CD8-positive, alpha-beta memory T cell (primary cell): ENCODE data around the gene TDRD3. TPM values are rescaled to one million over a fixed set of nuclear protein-coding genes. Genes with fewer than 3 reads are reported as not detected.
"Not testable (repeated sequence)": the region's sequence is repeated elsewhere in the genome, so short reads cannot be mapped to it uniquely, and the experiment has no call there.

Experiments used
- CTCF ChIA-PET: fragments of 350-600 bp; sonication (Branson Sonifier 250); formaldehyde crosslinking; loops from one replicate; lab custom pipeline; 2021; ENCODE audit warnings: antibody characterized with exemption; lab: Charles Lee
- POLR2A ChIA-PET: fragments of 350-600 bp; sonication (Branson Sonifier 250); formaldehyde crosslinking; loops from one replicate; lab custom pipeline; 2021; ENCODE audit warnings: antibody characterized with exemption; lab: Charles Lee
- DNase-seq, 5 donors: peaks; one replicate each; pipeline versions ENCODE4 v3.0.0 to v3.0.0-alpha.2; 2020 to 2022; ENCODE audit warnings: mixed read lengths in 1 of 5
- H3K27ac ChIP-seq: one replicate; pipeline ENCODE4 v1.7.0; 2013; ENCODE audit warnings: low read depth, mild to moderate bottlenecking, low read length, moderate library complexity
- H3K27me3 ChIP-seq: 2 replicates; pipeline ENCODE4 v1.7.0; 2013; ENCODE audit warnings: low read length, mild to moderate bottlenecking; ENCODE audit not compliant: insufficient read depth, poor library complexity, severe bottlenecking
- H3K36me3 ChIP-seq: 2 replicates; pipeline ENCODE4 v1.7.0; 2013; ENCODE audit warnings: mild to moderate bottlenecking, low read length, moderate library complexity; ENCODE audit not compliant: insufficient read depth
- H3K4me1 ChIP-seq: 2 replicates; pipeline ENCODE4 v1.7.0; 2013; ENCODE audit warnings: mild to moderate bottlenecking, low read length, moderate library complexity; ENCODE audit not compliant: insufficient read depth
- H3K4me3 ChIP-seq: 2 replicates; pipeline ENCODE4 v1.7.0; 2013; ENCODE audit warnings: mild to moderate bottlenecking, low read length
- H3K9me3 ChIP-seq: 2 replicates; pipeline ENCODE4 v1.7.0; 2013; ENCODE audit warnings: mild to moderate bottlenecking, low read length
- H3K27ac Mint-ChIP-seq, 8 donors: one replicate each; pipeline ENCODE4 v1.8.0; 2020 to 2021; ENCODE audit warnings: mixed read lengths in 8 of 8, mild to moderate bottlenecking in 6 of 8, inconsistent platforms in 3 of 8, moderate library complexity in 3 of 8
- H3K27me3 Mint-ChIP-seq, 2 donors: one replicate each; pipeline ENCODE4 v1.8.0; 2020 to 2021; ENCODE audit warnings: mixed read lengths in 2 of 2, mild to moderate bottlenecking in 1 of 2, moderate library complexity in 1 of 2
- H3K36me3 Mint-ChIP-seq, 3 donors: one replicate each; pipeline ENCODE4 v1.8.0; 2020 to 2021; ENCODE audit warnings: mixed read lengths in 3 of 3, inconsistent platforms in 1 of 3, mild to moderate bottlenecking in 1 of 3
- H3K4me1 Mint-ChIP-seq, 3 donors: one replicate each; pipeline ENCODE4 v1.8.0; 2020 to 2021; ENCODE audit warnings: mixed read lengths in 3 of 3, inconsistent platforms in 1 of 3, mild to moderate bottlenecking in 1 of 3
- H3K4me3 Mint-ChIP-seq, 7 donors: one replicate each; pipeline ENCODE4 v1.8.0; 2020 to 2021; ENCODE audit warnings: mixed read lengths in 7 of 7, mild to moderate bottlenecking in 6 of 7, moderate library complexity in 4 of 7, inconsistent platforms in 2 of 7
- H3K9me3 Mint-ChIP-seq, 5 donors: one replicate each; pipeline ENCODE4 v1.8.0; 2020 to 2022; ENCODE audit warnings: mixed read lengths in 5 of 5, mild to moderate bottlenecking in 3 of 5, moderate library complexity in 2 of 5, inconsistent platforms in 1 of 5
- polyA plus RNA-seq: library from polyadenylated mRNA; unstranded; fragments of 300-500 nt; fragmentation: Illumina TruSeq; gene quantifications from one replicate; pipeline ENCODE4 v1.2.3, GENCODE V29; 2021
- total RNA-seq, 2 experiments: library from RNA; stranded (reverse); gene quantifications; one replicate each; pipeline ENCODE4 v1.2.3, GENCODE V29; 2021

Gene TDRD3
- total and polyA plus RNA-seq, 3 experiments from 2014 or later, result 8.7 to 22.7 (median 21.2) TPM

DNA sequence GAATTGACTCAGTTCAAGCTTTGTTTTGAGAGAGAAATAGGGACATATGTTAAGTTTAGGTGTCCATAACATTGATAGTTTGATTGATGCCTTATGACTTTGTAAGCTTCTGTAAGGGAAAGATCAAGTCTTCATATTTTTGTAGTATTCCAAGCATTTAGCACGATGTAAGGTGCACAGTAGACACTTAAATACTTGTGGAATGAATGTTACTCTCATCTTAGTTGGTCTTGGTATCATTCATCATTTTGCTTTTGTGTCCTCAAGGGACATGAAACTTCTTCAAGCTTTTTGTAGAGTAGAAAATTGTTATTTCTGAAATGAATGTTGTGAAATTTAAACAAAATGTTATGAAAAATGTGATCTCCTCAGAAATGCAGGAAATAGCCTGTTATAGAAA lies 10.1 kb downstream of the TDRD3 start:
- H3K4me3 Mint-ChIP-seq, result no peak overlapping the region
- peaks cover 0 to 2% of the 10 kb centered on the region in 2 donors for H3K27me3 Mint-ChIP-seq
- H3K36me3 ChIP-seq, result no peaks in the 10 kb centered on the region

GRCh38 chr13:60407852-60408251 lies 10.8 kb downstream of the TDRD3 start:
- H3K9me3 ChIP-seq, H3K9me3 Mint-ChIP-seq, H3K27me3 Mint-ChIP-seq, H3K27ac ChIP-seq, H3K4me3 ChIP-seq, H3K4me1 ChIP-seq, H3K4me3 Mint-ChIP-seq, H3K27me3 ChIP-seq, DNase-seq, POLR2A ChIA-PET, H3K36me3 ChIP-seq, CTCF ChIA-PET: not testable (repeated sequence)
- Mint-ChIP-seq H3K27ac (peak overlapping the region in 2 of 8 donors; percentile 21 to 85), H3K4me1 (peaks cover 61 to 80% (median 76%) of the 10 kb centered on the region in 3 donors), H3K36me3 (peaks cover 6 to 12% (median 9%) of the 10 kb centered on the region in 3 donors)

More for the DNA sequence above, 10.1 kb downstream of the TDRD3 start:
- peaks cover 6 to 12% (median 9%) of the 10 kb centered on the region in 3 donors for H3K36me3 Mint-ChIP-seq
- H3K4me3 ChIP-seq, result no peak overlapping the region
- no peak overlapping the region for H3K27ac ChIP-seq
- no peak for DNase-seq
- no peaks in the 10 kb centered on the region for H3K9me3 Mint-ChIP-seq
- no peaks in the 10 kb centered on the region for H3K9me3 ChIP-seq
- H3K4me1 Mint-ChIP-seq, result peaks cover 60 to 79% (median 73%) of the 10 kb centered on the region in 3 donors
- POLR2A ChIA-PET, result no interaction called here
- H3K27ac Mint-ChIP-seq, result no peak overlapping the region
- peaks cover 4% of the 10 kb centered on the region for H3K4me1 ChIP-seq
- H3K27me3 ChIP-seq, result no peaks in the 10 kb centered on the region
- CTCF ChIA-PET, result no interaction called here

DNA sequence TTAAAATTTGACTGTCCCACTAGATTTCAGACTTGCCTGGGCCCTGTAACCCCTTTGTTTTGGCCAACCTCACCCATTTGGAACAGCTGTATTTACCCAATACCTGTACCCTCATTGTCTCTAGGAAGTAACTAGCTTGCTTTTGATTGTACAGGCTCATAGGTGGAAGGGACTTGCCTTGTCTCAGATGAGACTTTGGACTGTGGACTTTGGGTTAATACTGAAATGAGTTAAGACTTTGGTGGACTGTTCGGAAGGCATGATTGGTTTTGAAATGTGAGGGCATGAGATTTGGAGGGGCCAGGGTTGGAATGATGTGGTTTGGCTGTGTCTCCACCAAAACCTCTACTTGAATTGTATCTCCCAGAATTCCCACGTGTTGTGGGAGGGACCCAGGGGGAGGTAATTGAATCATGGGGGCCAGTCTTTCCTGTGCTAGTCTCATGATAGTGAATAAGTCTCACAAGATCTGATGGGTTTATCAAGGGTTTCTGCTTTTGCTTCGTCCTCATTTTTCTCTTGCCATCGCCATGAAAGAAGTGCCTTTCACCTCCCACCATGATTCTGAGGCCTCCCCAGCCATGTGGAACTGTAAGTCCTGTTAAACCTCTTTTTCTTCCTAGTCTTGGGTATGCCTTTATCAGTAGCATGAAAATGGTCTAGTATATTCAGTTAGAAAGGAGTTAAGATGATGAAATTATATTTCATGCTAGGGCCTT lies 12.7 kb downstream of the TDRD3 start:
- CTCF ChIA-PET, H3K36me3 Mint-ChIP-seq, H3K9me3 ChIP-seq, DNase-seq, H3K4me1 ChIP-seq, H3K27me3 ChIP-seq, H3K27me3 Mint-ChIP-seq, POLR2A ChIA-PET, H3K4me3 ChIP-seq, H3K36me3 ChIP-seq, H3K9me3 Mint-ChIP-seq, H3K27ac ChIP-seq: not testable (repeated sequence)
- Mint-ChIP-seq H3K4me1 (peaks cover 59 to 85% (median 84%) of the 10 kb centered on the region in 3 donors), H3K4me3 (peak overlapping the region in 2 of 7 donors; percentile 11 to 15), H3K27ac (peak overlapping the region in 3 of 8 donors; percentile 3 to 56 (median 9))

DNA sequence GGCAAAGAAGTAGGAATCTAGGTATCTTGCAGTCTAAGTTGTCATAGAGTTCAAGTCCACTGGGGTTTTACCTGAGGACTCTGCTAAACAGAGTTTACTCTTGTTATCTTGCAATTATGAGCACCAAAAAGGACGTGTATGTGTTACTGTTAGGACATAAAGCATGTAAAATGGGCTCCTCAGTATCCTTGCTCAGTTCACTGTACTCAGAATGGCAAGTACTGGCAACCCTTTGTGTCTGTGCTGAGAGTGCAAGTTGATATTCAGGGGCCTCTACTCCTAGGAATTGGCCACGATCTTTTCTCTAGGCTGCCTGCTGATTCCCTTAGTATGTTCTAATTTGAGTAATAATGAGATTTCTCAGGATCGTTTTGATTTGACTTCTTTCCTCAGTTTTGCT lies 13.3 kb downstream of the TDRD3 start:
- peaks cover 6 to 10% (median 9%) of the 10 kb centered on the region in 3 donors for H3K36me3 Mint-ChIP-seq
- H3K27me3 ChIP-seq, result no peaks in the 10 kb centered on the region
- no peaks in the 10 kb centered on the region for H3K9me3 ChIP-seq
- no peak for DNase-seq
- H3K27ac ChIP-seq, result no peak overlapping the region
- no peaks in the 10 kb centered on the region for H3K36me3 ChIP-seq
- peak overlapping the region in 5 of 8 donors; percentile 41 to 76 (median 64) for H3K27ac Mint-ChIP-seq
- H3K27me3 Mint-ChIP-seq, result peaks cover 0 to 2% of the 10 kb centered on the region in 2 donors
- peaks cover 4% of the 10 kb centered on the region for H3K4me1 ChIP-seq
- H3K9me3 Mint-ChIP-seq, result no peaks in the 10 kb centered on the region
- no peak overlapping the region for H3K4me3 ChIP-seq
- peaks cover 55 to 84% (median 81%) of the 10 kb centered on the region in 3 donors for H3K4me1 Mint-ChIP-seq
- POLR2A ChIA-PET, result no interaction called here
- CTCF ChIA-PET, result no interaction called here
- peak overlapping the region in 1 of 7 donors; percentile 18 for H3K4me3 Mint-ChIP-seq

DNA sequence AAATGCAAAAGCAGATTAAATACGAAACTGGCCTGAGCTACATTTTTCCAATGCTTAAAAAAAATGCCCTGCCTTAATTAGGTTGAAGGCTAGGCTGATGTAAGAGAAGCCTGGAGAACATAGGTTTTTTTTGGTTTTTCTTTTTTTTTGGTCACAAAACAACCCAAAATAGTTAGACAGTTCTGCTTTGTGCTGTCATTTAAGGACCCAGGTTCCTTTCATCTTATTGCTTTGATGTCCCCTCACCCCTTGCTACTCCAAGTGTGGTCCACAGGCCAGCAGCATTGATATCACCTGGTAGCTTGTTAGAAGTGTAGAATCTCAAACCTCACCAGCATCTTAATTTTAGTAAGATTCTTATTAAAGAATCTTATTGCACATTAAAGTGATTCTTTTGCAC lies 14.4 kb downstream of the TDRD3 start:
- Mint-ChIP-seq H3K27ac (peak overlapping the region in 1 of 8 donors; percentile 27), H3K9me3 (no peaks in the 10 kb centered on the region), H3K4me3 (peak overlapping the region in 1 of 7 donors; percentile 23), H3K36me3 (peaks cover 6 to 10% (median 9%) of the 10 kb centered on the region in 3 donors), H3K27me3 (peaks cover 0 to 2% of the 10 kb centered on the region in 2 donors), H3K4me1 (peaks cover 48 to 87% (median 77%) of the 10 kb centered on the region in 3 donors)
- Histone ChIP-seq H3K27me3 (no peaks in the 10 kb centered on the region), H3K36me3 (no peaks in the 10 kb centered on the region), H3K4me1 (peaks cover 4% of the 10 kb centered on the region), H3K27ac (no peak overlapping the region), H3K4me3 (no peak overlapping the region), H3K9me3 (no peaks in the 10 kb centered on the region)
- no peak for DNase-seq
- POLR2A ChIA-PET, result no interaction called here
- CTCF ChIA-PET, result no interaction called here

DNA sequence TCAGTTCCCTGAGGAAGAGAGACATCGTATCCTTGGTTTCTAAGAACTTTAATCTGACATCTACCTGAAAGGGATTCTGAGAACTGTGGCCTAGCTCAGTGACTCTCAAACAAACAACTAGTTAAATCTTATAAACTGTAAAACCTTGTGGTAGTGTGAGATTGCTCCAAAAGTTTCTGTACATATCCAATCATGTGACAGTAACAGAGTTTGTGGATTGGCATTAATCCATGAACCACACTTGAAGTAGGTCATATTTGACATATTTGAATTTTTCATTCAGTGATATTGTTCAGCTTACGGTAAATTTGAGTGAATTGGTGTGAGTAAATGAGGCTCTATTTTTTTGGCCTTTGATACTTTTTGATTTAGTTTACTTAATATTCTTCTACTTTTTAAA lies 15.0 kb downstream of the TDRD3 start:
- POLR2A ChIA-PET, result no interaction called here

DNA sequence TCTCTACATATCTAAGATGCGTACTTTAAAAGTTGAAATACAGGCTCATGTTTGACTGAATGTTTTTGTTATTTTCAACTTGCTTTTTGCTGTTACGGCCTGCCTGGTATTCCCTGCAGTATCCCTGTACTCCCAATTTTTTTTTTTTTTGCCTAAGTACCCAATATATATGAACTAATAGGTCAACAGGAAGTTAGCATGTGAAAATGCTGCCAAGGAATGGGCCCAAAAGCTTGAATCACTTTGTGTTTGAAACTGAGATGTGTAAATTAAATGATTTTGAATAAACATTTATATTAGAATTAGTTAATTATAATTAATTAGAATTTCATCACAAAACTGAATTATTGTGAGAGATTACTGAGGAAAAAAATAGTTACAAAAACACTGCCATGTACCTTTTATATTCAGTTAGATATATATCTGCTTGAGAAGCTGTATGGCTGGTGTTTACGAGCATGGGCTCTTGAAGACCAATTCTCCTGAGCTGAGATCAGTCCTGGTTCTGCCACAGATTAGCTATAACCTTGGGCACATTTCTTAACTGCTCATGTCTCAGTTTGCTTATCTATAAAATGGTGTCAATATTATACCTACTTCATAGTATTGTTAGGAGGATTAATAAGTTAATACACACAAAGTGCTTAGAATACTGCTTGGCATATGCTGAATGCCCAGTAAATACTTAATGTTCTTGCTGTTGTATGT lies 16.0 kb downstream of the TDRD3 start:
- H3K27ac ChIP-seq, result no peak overlapping the region
- ChIA-PET CTCF (no interaction called here), POLR2A (no interaction called here)
- H3K27ac Mint-ChIP-seq, result no peak overlapping the region
- no peak overlapping the region for H3K4me3 Mint-ChIP-seq
- H3K9me3 ChIP-seq, result no peaks in the 10 kb centered on the region
- peaks cover under 1 to 5% (median 3%) of the 10 kb centered on the region in 3 donors for H3K36me3 Mint-ChIP-seq
- H3K27me3 ChIP-seq, result no peaks in the 10 kb centered on the region
- no peaks in the 10 kb centered on the region for H3K36me3 ChIP-seq
- H3K4me1 Mint-ChIP-seq, result peaks cover 52 to 87% (median 75%) of the 10 kb centered on the region in 3 donors
- H3K4me1 ChIP-seq, result peaks cover 4% of the 10 kb centered on the region
- peaks cover 0 to 2% of the 10 kb centered on the region in 2 donors for H3K27me3 Mint-ChIP-seq
- H3K9me3 Mint-ChIP-seq, result no peaks in the 10 kb centered on the region
- no peak overlapping the region for H3K4me3 ChIP-seq
- no peak for DNase-seq

More for the DNA sequence above, 15.0 kb downstream of the TDRD3 start:
- H3K9me3 Mint-ChIP-seq, result no peaks in the 10 kb centered on the region
- H3K4me1 Mint-ChIP-seq, result peaks cover 52 to 90% (median 79%) of the 10 kb centered on the region in 3 donors
- no peak overlapping the region for H3K27ac Mint-ChIP-seq
- Histone ChIP-seq H3K27ac (no peak overlapping the region), H3K9me3 (no peaks in the 10 kb centered on the region), H3K4me3 (no peak overlapping the region), H3K27me3 (no peaks in the 10 kb centered on the region), H3K4me1 (peaks cover 4% of the 10 kb centered on the region), H3K36me3 (no peaks in the 10 kb centered on the region)
- peaks cover 0 to 2% of the 10 kb centered on the region in 2 donors for H3K27me3 Mint-ChIP-seq
- no peak overlapping the region for H3K4me3 Mint-ChIP-seq
- H3K36me3 Mint-ChIP-seq, result peaks cover 6 to 10% (median 9%) of the 10 kb centered on the region in 3 donors
- CTCF ChIA-PET, result no interaction called here
- DNase-seq, result no peak

GRCh38 chr13:60414177-60414576 lies 17.2 kb downstream of the TDRD3 start:
- Histone ChIP-seq H3K27me3 (no peaks in the 10 kb centered on the region), H3K27ac (no peak overlapping the region), H3K4me1 (peaks cover 4% of the 10 kb centered on the region), H3K36me3 (no peaks in the 10 kb centered on the region), H3K9me3 (no peaks in the 10 kb centered on the region), H3K4me3 (no peak overlapping the region)
- peaks cover under 1 to 4% (median 2%) of the 10 kb centered on the region in 3 donors for H3K36me3 Mint-ChIP-seq
- no peak overlapping the region for H3K4me3 Mint-ChIP-seq
- ChIA-PET CTCF (no interaction called here), POLR2A (no interaction called here)
- H3K9me3 Mint-ChIP-seq, result peaks cover 0 to 6% (median under 1%) of the 10 kb centered on the region in 5 donors
- H3K27ac Mint-ChIP-seq, result no peak overlapping the region
- H3K4me1 Mint-ChIP-seq, result peaks cover 47 to 85% (median 73%) of the 10 kb centered on the region in 3 donors
- DNase-seq, result no peak
- H3K27me3 Mint-ChIP-seq, result peaks cover 0 to 2% of the 10 kb centered on the region in 2 donors
